HG03045 (cell line): ENCODE results near the gene TMEM30B.
A peak's percentile ranks its signal among the peaks of the same experiment; 100 is the strongest.
"Not testable (repeated sequence)": the region's sequence is repeated elsewhere in the genome, so short reads cannot be mapped to it uniquely, and the experiment has no call there.

ENCODE experiments used
- ATAC-seq: cut with Tn5 transposase; IDR thresholded peaks from one replicate; pipeline ENCODE4 v1.9.1; 2021; ENCODE audit warnings: mild to moderate bottlenecking, moderate library complexity; ENCODE audit not compliant: unreplicated experiment

Gene TMEM30B, protein sequence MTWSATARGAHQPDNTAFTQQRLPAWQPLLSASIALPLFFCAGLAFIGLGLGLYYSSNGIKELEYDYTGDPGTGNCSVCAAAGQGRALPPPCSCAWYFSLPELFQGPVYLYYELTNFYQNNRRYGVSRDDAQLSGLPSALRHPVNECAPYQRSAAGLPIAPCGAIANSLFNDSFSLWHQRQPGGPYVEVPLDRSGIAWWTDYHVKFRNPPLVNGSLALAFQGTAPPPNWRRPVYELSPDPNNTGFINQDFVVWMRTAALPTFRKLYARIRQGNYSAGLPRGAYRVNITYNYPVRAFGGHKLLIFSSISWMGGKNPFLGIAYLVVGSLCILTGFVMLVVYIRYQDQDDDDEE

GRCh38 chr14:61281186-61281947 is at the start of gene TMEM30B:
Gene TMEM30B, minus strand, starts transcription at chr14:61281338. Its CDS starts 191 bp downstream, at chr14:61281147.
- no peak for ATAC-seq

GRCh38 chr14:61330511-61330910 is 49.4 kb upstream of the TMEM30B start:
- ATAC-seq, result no peak

DNA sequence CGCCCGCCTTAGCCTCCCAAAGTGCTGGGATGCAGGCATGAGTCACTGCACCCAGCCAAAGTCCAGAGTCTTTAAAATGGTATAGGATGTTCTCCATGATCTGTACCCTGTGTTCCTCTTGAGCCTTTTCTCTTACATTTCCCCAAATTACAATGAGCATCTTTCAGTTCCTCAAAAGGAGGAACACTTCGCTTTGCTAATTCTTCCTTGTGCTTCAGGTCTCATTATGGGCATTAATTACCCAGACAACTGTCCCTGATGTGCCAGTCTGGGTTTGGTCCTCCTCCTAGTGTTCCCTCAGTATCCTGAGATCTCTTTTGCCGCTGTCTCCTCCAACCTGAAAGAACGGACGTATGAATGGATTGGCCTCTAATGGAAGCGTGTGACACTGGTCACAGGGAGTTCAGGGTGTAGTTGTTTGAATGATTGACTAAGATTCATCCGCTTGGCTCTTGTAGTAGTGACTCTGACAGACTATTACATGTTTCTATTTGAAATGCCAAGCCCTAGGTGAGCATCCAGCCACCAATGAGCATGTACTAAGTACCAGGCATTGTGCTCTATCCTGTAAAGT is 48.4 kb upstream of the TMEM30B start:
- ATAC-seq, result no peak

GRCh38 chr14:61328626-61329262 is 47.6 kb upstream of the TMEM30B start:
- ATAC-seq, result no peak

- no peak for ATAC-seq
Measured at GRCh38 chr14:61326847-61327246, 45.7 kb upstream of the TMEM30B start.

DNA sequence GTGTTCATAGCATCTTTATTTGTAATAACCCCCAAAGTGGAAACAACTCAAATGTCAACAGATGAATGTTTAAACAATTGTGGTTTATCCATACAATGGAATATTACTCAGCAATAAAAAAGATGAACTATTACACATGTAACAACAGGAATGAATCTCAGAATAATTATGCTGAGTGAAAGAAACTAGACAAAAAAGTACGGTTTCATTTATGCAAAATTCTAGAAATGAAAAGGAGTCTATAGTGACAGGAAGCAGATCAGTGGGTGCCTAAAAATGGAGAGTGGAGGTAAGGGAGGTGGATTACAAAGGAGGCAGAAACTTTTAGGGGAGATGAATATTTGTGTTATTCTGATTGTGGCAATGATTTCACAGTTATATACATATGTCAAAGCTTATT is 45.0 kb upstream of the TMEM30B start:
- no peak for ATAC-seq

DNA sequence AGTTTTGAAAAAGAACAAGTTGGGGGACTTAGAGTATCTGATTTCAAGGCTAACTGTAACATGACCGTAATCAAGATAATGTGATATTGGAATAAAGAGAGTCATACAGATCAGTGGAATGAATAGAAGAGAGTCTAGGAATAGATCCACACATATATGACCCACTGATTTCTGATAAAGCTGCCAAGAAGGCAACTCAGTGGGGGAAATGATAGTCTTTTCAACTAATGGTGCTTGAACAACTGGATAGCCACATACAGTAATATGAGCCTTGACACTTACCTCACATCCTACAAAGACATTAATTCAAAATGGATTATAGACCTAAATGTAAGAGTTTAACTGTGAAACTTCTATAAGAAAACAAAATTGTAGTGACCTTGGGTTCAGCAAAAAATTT is 44.0 kb upstream of the TMEM30B start:
- ATAC-seq, result no peak

DNA sequence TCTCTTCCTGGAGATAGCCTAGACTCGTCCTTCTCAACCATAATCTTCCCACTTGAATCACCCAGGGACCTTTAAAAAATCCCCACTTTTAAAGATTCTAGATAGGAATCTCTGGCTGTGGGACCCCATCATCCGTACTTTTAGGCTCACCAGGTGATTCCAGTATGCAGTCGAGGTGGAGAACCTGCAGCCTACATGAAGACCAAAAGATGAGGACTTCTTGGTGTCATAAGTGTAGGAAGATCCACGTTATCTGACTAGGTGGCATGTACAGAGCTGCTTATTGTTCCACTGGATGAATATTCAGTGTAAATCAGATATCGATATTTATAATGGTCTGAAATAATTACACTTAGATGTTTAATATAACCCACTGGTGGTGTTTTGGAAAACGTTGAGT is 42.8 kb upstream of the TMEM30B start:
- ATAC-seq, result no peak

- ATAC-seq, result no peak
Measured at GRCh38 chr14:61322799-61323290, 41.7 kb upstream of the TMEM30B start.

DNA sequence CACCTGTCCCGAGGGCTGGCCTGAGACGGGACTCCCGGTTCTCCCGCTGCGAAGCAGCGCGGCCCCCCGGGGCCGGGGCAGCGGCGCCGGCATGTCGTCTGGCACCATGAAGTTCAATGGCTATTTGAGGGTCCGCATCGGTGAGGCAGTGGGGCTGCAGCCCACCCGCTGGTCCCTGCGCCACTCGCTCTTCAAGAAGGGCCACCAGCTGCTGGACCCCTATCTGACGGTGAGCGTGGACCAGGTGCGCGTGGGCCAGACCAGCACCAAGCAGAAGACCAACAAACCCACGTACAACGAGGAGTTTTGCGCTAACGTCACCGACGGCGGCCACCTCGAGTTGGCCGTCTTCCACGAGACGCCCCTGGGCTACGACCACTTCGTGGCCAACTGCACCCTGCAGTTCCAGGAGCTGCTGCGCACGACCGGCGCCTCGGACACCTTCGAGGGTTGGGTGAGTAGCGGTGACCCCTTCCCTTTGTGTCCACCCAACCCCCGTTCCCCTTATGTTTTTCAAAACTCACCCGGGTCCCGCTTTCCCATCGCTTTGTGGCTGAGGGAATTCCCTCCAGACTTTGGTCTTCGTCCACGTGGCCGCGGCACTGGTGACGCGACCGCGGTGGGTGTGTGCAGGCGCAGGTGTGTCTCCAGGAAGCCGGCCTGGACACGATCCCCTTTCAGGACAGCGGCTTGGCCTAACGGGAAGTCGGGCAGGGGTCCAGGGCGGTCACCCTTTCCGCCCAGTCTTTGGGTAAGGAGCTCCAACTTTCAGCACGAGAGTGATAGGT is 41.1 kb upstream of the TMEM30B start:
- peak; percentile 18 for ATAC-seq

- ATAC-seq, result peak; percentile 46
Measured at GRCh38 chr14:61321385-61322010, 40.4 kb upstream of the TMEM30B start, which contains the start of gene PRKCH. Gene PRKCH, plus strand, starts transcription at chr14:61321579. Its CDS starts 523 bp downstream, at chr14:61322102.

GRCh38 chr14:61320806-61321384 is 39.8 kb upstream of the TMEM30B start:
- ATAC-seq, result peak; percentile 21

GRCh38 chr14:61320170-61320569 is 39.0 kb upstream of the TMEM30B start:
- ATAC-seq, result not testable (repeated sequence)

GRCh38 chr14:61319706-61320105 is 38.6 kb upstream of the TMEM30B start:
- no peak for ATAC-seq

GRCh38 chr14:61319086-61319485 is 37.9 kb upstream of the TMEM30B start:
- ATAC-seq, result no peak

DNA sequence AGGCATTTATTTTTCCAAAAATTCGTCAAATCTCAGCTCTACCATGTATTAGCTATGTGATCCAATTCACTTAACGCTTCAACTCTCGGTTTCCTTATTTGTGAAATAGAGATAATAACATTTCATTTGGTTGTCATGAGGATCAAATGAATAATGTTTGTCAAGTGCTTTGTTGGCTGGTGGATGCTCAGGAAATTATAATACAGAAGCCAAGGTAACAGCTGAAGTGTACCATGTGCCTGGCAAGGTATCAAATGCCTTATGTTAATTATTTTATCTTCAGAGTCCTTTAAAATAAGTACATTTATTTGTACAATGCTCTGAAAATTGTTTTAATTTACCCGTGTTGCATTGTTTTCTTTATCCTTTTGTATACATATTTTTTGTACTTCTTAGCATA is 34.2 kb upstream of the TMEM30B start:
- ATAC-seq, result no peak

DNA sequence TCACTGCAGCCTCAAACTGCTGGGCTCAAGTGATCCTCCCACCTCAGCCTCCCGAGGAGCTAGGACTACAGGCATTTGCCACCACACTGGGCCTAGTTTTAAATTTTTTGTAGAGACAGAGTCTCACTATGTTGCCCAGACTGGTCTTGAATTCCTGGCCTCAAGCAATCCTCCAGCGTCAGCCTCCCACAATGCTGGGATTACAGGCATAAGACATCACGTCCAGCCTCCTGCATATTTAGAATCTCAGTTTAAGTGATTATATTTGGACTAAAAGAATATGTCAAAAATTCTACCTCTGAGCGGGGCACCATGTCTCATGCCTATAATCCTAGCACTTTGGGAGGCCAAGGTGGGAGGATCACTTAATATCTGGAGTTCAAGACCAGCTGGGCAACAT is 27.6 kb upstream of the TMEM30B start:
- not testable (repeated sequence) for ATAC-seq

DNA sequence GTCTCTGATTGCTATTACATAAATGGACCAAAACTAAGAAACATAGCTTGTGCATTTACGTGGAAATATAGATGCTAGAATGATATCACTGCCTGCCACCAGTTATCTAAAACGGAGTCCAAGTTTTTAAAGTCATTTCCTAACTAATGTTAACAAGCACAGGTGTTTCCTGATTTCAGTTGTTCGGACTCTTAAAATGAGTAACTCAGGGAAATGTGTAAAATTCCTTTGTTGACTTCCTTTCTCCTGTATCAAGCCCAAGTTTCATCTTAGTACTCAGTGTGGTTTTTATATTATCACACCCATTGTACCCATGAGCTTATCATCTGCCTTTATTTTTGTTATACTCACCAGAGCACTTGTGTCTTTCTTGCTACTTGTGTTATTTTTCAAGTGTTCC is 27.1 kb upstream of the TMEM30B start:
- ATAC-seq, result no peak

GRCh38 chr14:61304688-61305087 is 23.6 kb upstream of the TMEM30B start:
- no peak for ATAC-seq
